ENCODE results near the gene ANXA6.
"Not testable (repeated sequence)": the region's sequence is repeated elsewhere in the genome, so short reads cannot be mapped to it uniquely, and the experiment has no call there.

The ANXA6 gene

GRCh38 chr5:151179489-151179840, 21.9 kb upstream of the ANXA6 start:
- Histone ChIP-seq H3K9me3 (ENCODE audit: control insufficient read depth in 1 of 2, low read length in 2 of 2) (no peaks in the 10 kb centered on the region), H3K4me1 (ENCODE audit: control insufficient read depth in 1 of 2, insufficient read depth in 2 of 2, low read length in 2 of 2) (no peaks in the 10 kb centered on the region), H3K27ac (ENCODE audit: low read length) (no peak overlapping the region), H3K27me3 (ENCODE audit: low read depth, low read length) (no peaks in the 10 kb centered on the region), H3K4me3 (ENCODE audit: low read depth in 1 of 2, low read length in 2 of 2) (no peak overlapping the region), H3K36me3 (ENCODE audit: control insufficient read depth in 1 of 2, insufficient read depth in 2 of 2, low read length in 2 of 2) (peaks cover 5 to 43% of the 10 kb centered on the region in 2 donors)

GRCh38 chr5:151178777-151179488, 21.4 kb upstream of the ANXA6 start:
- Histone ChIP-seq H3K4me1 (ENCODE audit: control insufficient read depth in 1 of 2, insufficient read depth in 2 of 2, low read length in 2 of 2) (peaks cover 0 to 4% of the 10 kb centered on the region in 2 donors), H3K4me3 (ENCODE audit: low read depth in 1 of 2, low read length in 2 of 2) (no peak overlapping the region), H3K36me3 (ENCODE audit: control insufficient read depth in 1 of 2, insufficient read depth in 2 of 2, low read length in 2 of 2) (peaks cover 5 to 38% of the 10 kb centered on the region in 2 donors), H3K27me3 (ENCODE audit: low read depth, low read length) (no peaks in the 10 kb centered on the region), H3K27ac (ENCODE audit: low read length) (no peak overlapping the region), H3K9me3 (ENCODE audit: control insufficient read depth in 1 of 2, low read length in 2 of 2) (no peaks in the 10 kb centered on the region)

- Histone ChIP-seq H3K36me3 (ENCODE audit: control insufficient read depth in 1 of 2, insufficient read depth in 2 of 2, low read length in 2 of 2) (peaks cover 5 to 33% of the 10 kb centered on the region in 2 donors), H3K4me3 (ENCODE audit: low read depth in 1 of 2, low read length in 2 of 2) (no peak overlapping the region)
Observed at GRCh38 chr5:151178372-151178771, 20.8 kb upstream of the ANXA6 start.

GRCh38 chr5:151176268-151176667, 18.7 kb upstream of the ANXA6 start:
- not testable (repeated sequence) for H3K4me3 ChIP-seq (ENCODE audit: low read depth in 1 of 2, low read length in 2 of 2); H3K9me3 ChIP-seq (ENCODE audit: control insufficient read depth in 1 of 2, low read length in 2 of 2); H3K4me1 ChIP-seq (ENCODE audit: control insufficient read depth in 1 of 2, insufficient read depth in 2 of 2, low read length in 2 of 2); H3K27me3 ChIP-seq (ENCODE audit: low read depth, low read length); H3K27ac ChIP-seq (ENCODE audit: low read length)
- H3K36me3 ChIP-seq (ENCODE audit: control insufficient read depth in 1 of 2, insufficient read depth in 2 of 2, low read length in 2 of 2), result peaks cover 5 to 13% of the 10 kb centered on the region in 2 donors

More at GRCh38 chr5:151178372-151178771, 20.8 kb upstream of the ANXA6 start:
- Histone ChIP-seq H3K27me3 (ENCODE audit: low read depth, low read length) (no peaks in the 10 kb centered on the region), H3K9me3 (ENCODE audit: control insufficient read depth in 1 of 2, low read length in 2 of 2) (no peaks in the 10 kb centered on the region), H3K27ac (ENCODE audit: low read length) (no peak overlapping the region), H3K4me1 (ENCODE audit: control insufficient read depth in 1 of 2, insufficient read depth in 2 of 2, low read length in 2 of 2) (peaks cover 0 to 9% of the 10 kb centered on the region in 2 donors)

GRCh38 chr5:151174612-151175101, 17.1 kb upstream of the ANXA6 start:
- H3K27me3 ChIP-seq (ENCODE audit: low read depth, low read length), result no peaks in the 10 kb centered on the region
- H3K36me3 ChIP-seq (ENCODE audit: control insufficient read depth in 1 of 2, insufficient read depth in 2 of 2, low read length in 2 of 2), result peaks cover 5% of the 10 kb centered on the region in 2 donors
- no peak overlapping the region for H3K27ac ChIP-seq (ENCODE audit: low read length)
- peaks cover 0 to 9% of the 10 kb centered on the region in 2 donors for H3K4me1 ChIP-seq (ENCODE audit: control insufficient read depth in 1 of 2, insufficient read depth in 2 of 2, low read length in 2 of 2)
- H3K4me3 ChIP-seq (ENCODE audit: low read depth in 1 of 2, low read length in 2 of 2), result peak overlapping the region in 1 of 2 donors; percentile 21
- H3K9me3 ChIP-seq (ENCODE audit: control insufficient read depth in 1 of 2, low read length in 2 of 2), result no peaks in the 10 kb centered on the region

GRCh38 chr5:151173711-151174611, 16.4 kb upstream of the ANXA6 start:
- peak overlapping the region in 1 of 2 donors; percentile 21 for H3K4me3 ChIP-seq (ENCODE audit: low read depth in 1 of 2, low read length in 2 of 2)
- peaks cover 3 to 5% of the 10 kb centered on the region in 2 donors for H3K36me3 ChIP-seq (ENCODE audit: control insufficient read depth in 1 of 2, insufficient read depth in 2 of 2, low read length in 2 of 2)
- H3K4me1 ChIP-seq (ENCODE audit: control insufficient read depth in 1 of 2, insufficient read depth in 2 of 2, low read length in 2 of 2), result peaks cover 0 to 14% of the 10 kb centered on the region in 2 donors
- H3K9me3 ChIP-seq (ENCODE audit: control insufficient read depth in 1 of 2, low read length in 2 of 2), result no peaks in the 10 kb centered on the region
- H3K27ac ChIP-seq (ENCODE audit: low read length), result no peak overlapping the region
- no peaks in the 10 kb centered on the region for H3K27me3 ChIP-seq (ENCODE audit: low read depth, low read length)

- H3K27ac ChIP-seq (ENCODE audit: low read length), result no peak overlapping the region
- H3K4me3 ChIP-seq (ENCODE audit: low read depth in 1 of 2, low read length in 2 of 2), result no peak overlapping the region
- peaks cover 0 to 17% of the 10 kb centered on the region in 2 donors for H3K4me1 ChIP-seq (ENCODE audit: control insufficient read depth in 1 of 2, insufficient read depth in 2 of 2, low read length in 2 of 2)
- no peaks in the 10 kb centered on the region for H3K9me3 ChIP-seq (ENCODE audit: control insufficient read depth in 1 of 2, low read length in 2 of 2)
- H3K36me3 ChIP-seq (ENCODE audit: control insufficient read depth in 1 of 2, insufficient read depth in 2 of 2, low read length in 2 of 2), result no peaks in the 10 kb centered on the region
- no peaks in the 10 kb centered on the region for H3K27me3 ChIP-seq (ENCODE audit: low read depth, low read length)
Observed at GRCh38 chr5:151171529-151171928, 13.9 kb upstream of the ANXA6 start.

- Histone ChIP-seq H3K27me3 (ENCODE audit: low read depth, low read length) (no peaks in the 10 kb centered on the region), H3K4me3 (ENCODE audit: low read depth in 1 of 2, low read length in 2 of 2) (no peak overlapping the region), H3K9me3 (ENCODE audit: control insufficient read depth in 1 of 2, low read length in 2 of 2) (no peaks in the 10 kb centered on the region), H3K36me3 (ENCODE audit: control insufficient read depth in 1 of 2, insufficient read depth in 2 of 2, low read length in 2 of 2) (no peaks in the 10 kb centered on the region), H3K27ac (ENCODE audit: low read length) (no peak overlapping the region), H3K4me1 (ENCODE audit: control insufficient read depth in 1 of 2, insufficient read depth in 2 of 2, low read length in 2 of 2) (peaks cover 7 to 19% of the 10 kb centered on the region in 2 donors)
Observed at GRCh38 chr5:151168602-151169344, 11.2 kb upstream of the ANXA6 start.

- no peak overlapping the region for H3K27ac ChIP-seq (ENCODE audit: low read length)
- H3K9me3 ChIP-seq (ENCODE audit: control insufficient read depth in 1 of 2, low read length in 2 of 2), result no peaks in the 10 kb centered on the region
Observed at GRCh38 chr5:151167022-151167421, 9.4 kb upstream of the ANXA6 start.

GRCh38 chr5:151164687-151165392, 7.3 kb upstream of the ANXA6 start:
- H3K27me3 ChIP-seq (ENCODE audit: low read depth, low read length), result no peaks in the 10 kb centered on the region
- H3K4me1 ChIP-seq (ENCODE audit: control insufficient read depth in 1 of 2, insufficient read depth in 2 of 2, low read length in 2 of 2), result peaks cover 7 to 25% of the 10 kb centered on the region in 2 donors
- H3K36me3 ChIP-seq (ENCODE audit: control insufficient read depth in 1 of 2, insufficient read depth in 2 of 2, low read length in 2 of 2), result no peaks in the 10 kb centered on the region
- no peak overlapping the region for H3K4me3 ChIP-seq (ENCODE audit: low read depth in 1 of 2, low read length in 2 of 2)
- no peaks in the 10 kb centered on the region for H3K9me3 ChIP-seq (ENCODE audit: control insufficient read depth in 1 of 2, low read length in 2 of 2)
- H3K27ac ChIP-seq (ENCODE audit: low read length), result no peak overlapping the region

More at GRCh38 chr5:151167022-151167421, 9.4 kb upstream of the ANXA6 start:
- no peaks in the 10 kb centered on the region for H3K27me3 ChIP-seq (ENCODE audit: low read depth, low read length)
- H3K4me3 ChIP-seq (ENCODE audit: low read depth in 1 of 2, low read length in 2 of 2), result no peak overlapping the region
- H3K36me3 ChIP-seq (ENCODE audit: control insufficient read depth in 1 of 2, insufficient read depth in 2 of 2, low read length in 2 of 2), result no peaks in the 10 kb centered on the region
- H3K4me1 ChIP-seq (ENCODE audit: control insufficient read depth in 1 of 2, insufficient read depth in 2 of 2, low read length in 2 of 2), result peaks cover 7 to 25% of the 10 kb centered on the region in 2 donors
